ENCODE results near the gene KRTAP12-4. TPM values are rescaled to one million over a fixed set of nuclear protein-coding genes. Genes with fewer than 3 reads are reported as not detected.

The KRTAP12-4 gene
- total and polyA plus RNA-seq, 7 donors: not detected

GRCh38 chr21:44701541-44701940 is 47.1 kb upstream of the KRTAP12-4 start:
- DNase-seq: no peak
- Histone ChIP-seq H3K36me3 (ENCODE audit: insufficient read depth in 1 of 2, low read depth in 1 of 2) (no peaks in the 10 kb centered on the region), H3K4me3 (no peak overlapping the region), H3K27ac (no peak overlapping the region), H3K9me3 (no peaks in the 10 kb centered on the region), H3K27me3 (ENCODE audit: insufficient read depth in 3 of 3, low read length in 2 of 3) (peaks cover 5 to 87% (median 41%) of the 10 kb centered on the region in 3 donors), H3K4me1 (no peaks in the 10 kb centered on the region)
- no peak for ATAC-seq
- TF ChIP-seq CTCF (IDR thresholded peaks at IDR 0.05): no peak
- intact Hi-C loops (cut with DNase I): no loop called here
- WGBS, 3 donors: 11 to 16% (median 14%) methylated on average over 11 to 12 of the region's 12 CpGs

DNA sequence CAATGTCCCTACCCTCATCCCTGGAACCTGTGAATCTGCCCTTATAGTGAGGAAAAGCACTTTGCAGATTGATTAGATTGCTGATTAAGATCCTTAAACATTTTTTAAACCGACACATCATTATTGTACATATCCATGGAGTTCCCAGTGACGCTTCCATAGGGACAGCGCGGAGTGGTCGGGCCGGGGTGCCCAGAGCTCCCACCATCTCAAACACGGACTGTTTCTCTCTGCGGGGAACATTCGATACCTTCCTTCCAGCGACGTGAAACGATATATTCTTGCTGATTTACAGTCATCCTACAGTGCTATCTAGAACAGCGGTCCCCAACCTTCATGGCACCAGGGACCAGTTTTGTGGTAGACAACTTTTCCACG is 46.6 kb upstream of the KRTAP12-4 start:
- intact Hi-C loops (cut with DNase I): no loop called here
- Histone ChIP-seq H3K27me3 (ENCODE audit: insufficient read depth in 3 of 3, low read length in 2 of 3) (peaks cover 5 to 87% (median 36%) of the 10 kb centered on the region in 3 donors), H3K27ac (no peak overlapping the region), H3K4me3 (no peak overlapping the region), H3K36me3 (ENCODE audit: insufficient read depth in 1 of 2, low read depth in 1 of 2) (no peaks in the 10 kb centered on the region), H3K4me1 (no peaks in the 10 kb centered on the region), H3K9me3 (no peaks in the 10 kb centered on the region)
- ATAC-seq: no peak
- TF ChIP-seq CTCF (IDR thresholded peaks at IDR 0.05): no peak
- 47 to 57% (median 50%) methylated on average over 14 of the region's 14 CpGs for WGBS, 3 donors
- no peak for DNase-seq

GRCh38 chr21:44700101-44701022 is 45.9 kb upstream of the KRTAP12-4 start:
- Histone ChIP-seq H3K36me3 (ENCODE audit: insufficient read depth in 1 of 2, low read depth in 1 of 2) (no peaks in the 10 kb centered on the region), H3K9me3 (no peaks in the 10 kb centered on the region), H3K4me1 (no peaks in the 10 kb centered on the region), H3K27me3 (ENCODE audit: insufficient read depth in 3 of 3, low read length in 2 of 3) (peaks cover 5 to 84% (median 36%) of the 10 kb centered on the region in 3 donors), H3K27ac (no peak overlapping the region), H3K4me3 (no peak overlapping the region)
- no peak for TF ChIP-seq CTCF (IDR thresholded peaks at IDR 0.05)
- intact Hi-C loops (cut with DNase I): no loop called here
- no peak for ATAC-seq
- DNase-seq: no peak
- 38 to 47% (median 43%) methylated on average over 21 of the region's 21 CpGs for whole genome bisulfite sequencing, 3 donors

DNA sequence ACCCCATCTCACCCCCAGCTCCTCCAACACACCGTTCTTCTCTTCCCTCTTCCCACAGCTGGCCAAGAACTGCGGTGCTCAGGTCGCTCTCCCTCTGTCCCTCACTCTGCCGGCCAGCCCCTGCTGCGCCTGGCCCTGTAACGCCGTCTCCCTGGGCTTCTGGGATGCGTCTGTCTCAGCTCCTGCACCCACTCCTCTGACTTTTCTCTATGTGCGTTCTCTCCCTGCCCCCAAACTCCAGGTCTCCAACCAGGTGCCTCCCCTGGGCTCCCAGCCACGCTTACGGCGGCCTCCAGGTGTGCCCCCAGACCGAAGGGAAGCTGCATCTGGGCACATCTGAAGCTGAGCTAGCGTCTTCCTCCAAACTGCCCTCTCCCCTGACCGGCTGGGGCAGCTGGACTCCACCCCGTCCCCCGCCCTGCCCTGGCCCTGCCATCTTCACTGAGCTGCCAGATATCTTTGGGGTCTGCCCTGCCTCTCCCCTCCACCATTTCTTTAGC is 45.1 kb upstream of the KRTAP12-4 start:
- H3K36me3 ChIP-seq (ENCODE audit: insufficient read depth in 1 of 2, low read depth in 1 of 2): no peaks in the 10 kb centered on the region
- ATAC-seq (no peak), DNase-seq (peak in 1 of 2 donors; percentile 48)
- no peak overlapping the region for H3K27ac ChIP-seq
- WGBS, 3 donors: 45 to 47% (median 45%) methylated on average over 17 of the region's 17 CpGs
- H3K9me3 ChIP-seq: peaks cover under 1% of the 10 kb centered on the region
- peaks cover 5 to 77% (median 34%) of the 10 kb centered on the region in 3 donors for H3K27me3 ChIP-seq (ENCODE audit: insufficient read depth in 3 of 3, low read length in 2 of 3)
- TF ChIP-seq CTCF (IDR thresholded peaks at IDR 0.05): no peak
- intact Hi-C loops (cut with DNase I): no loop called here
- no peak overlapping the region for H3K4me3 ChIP-seq
- no peaks in the 10 kb centered on the region for H3K4me1 ChIP-seq
